Measurements from ENCODE around the gene ABCC1.

The ABCC1 gene

DNA sequence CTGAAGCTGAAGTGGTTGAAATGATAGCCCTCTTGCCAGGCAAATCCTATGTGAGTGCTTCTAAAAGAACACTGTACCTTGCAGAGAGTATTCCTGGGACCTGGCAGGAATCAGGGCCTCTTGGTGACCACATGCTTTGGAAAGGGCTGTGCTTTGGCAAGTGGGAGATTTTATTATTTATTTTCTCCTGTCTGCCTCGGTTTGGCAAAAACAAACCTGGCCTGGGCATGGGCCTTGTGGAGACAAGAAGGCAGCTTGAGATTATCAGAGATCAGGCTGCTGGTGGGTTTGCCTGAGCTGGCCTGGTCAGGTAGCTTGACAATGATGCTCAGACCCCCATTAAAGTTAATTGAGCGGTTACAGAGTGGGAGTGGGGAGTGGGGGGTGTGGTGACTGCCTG, 24.6 kb downstream of the ABCC1 start:
- DNase-seq (ENCODE audit: low read depth), result no peak
- TF ChIP-seq, protein P1, sequence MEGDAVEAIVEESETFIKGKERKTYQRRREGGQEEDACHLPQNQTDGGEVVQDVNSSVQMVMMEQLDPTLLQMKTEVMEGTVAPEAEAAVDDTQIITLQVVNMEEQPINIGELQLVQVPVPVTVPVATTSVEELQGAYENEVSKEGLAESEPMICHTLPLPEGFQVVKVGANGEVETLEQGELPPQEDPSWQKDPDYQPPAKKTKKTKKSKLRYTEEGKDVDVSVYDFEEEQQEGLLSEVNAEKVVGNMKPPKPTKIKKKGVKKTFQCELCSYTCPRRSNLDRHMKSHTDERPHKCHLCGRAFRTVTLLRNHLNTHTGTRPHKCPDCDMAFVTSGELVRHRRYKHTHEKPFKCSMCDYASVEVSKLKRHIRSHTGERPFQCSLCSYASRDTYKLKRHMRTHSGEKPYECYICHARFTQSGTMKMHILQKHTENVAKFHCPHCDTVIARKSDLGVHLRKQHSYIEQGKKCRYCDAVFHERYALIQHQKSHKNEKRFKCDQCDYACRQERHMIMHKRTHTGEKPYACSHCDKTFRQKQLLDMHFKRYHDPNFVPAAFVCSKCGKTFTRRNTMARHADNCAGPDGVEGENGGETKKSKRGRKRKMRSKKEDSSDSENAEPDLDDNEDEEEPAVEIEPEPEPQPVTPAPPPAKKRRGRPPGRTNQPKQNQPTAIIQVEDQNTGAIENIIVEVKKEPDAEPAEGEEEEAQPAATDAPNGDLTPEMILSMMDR (IDR thresholded peaks at IDR 0.05; ENCODE audit: control insufficient read depth, insufficient read depth, low read depth, low read length, missing control alignments), result no peak
- no peak overlapping the region for H3K4me3 ChIP-seq (ENCODE audit: control insufficient read depth, low read depth, low read length)

DNA sequence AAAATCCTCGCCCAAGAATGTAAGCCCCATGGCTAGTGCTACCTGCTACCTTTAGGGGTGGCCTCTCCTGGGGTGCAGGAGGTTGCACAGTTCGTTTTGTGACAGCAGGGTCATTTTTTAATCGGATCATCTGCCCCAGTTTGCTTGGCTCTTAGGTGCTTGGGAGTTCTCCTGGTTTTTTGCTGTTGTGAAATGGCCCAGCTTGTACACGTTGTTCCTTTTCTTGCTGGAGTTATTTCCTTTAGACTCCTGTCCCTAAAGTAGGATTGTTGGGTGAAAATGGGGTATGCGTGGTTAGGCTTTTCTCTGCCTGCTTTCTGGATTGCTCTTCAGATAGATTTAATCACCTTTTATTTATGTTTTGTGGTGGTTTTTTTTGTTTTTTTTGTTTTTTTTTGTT, 25.8 kb downstream of the ABCC1 start:
- no peak for DNase-seq (ENCODE audit: low read depth)
- TF ChIP-seq, protein P1 (IDR thresholded peaks at IDR 0.05; ENCODE audit: control insufficient read depth, insufficient read depth, low read depth, low read length, missing control alignments), result no peak
- H3K4me3 ChIP-seq (ENCODE audit: control insufficient read depth, low read depth, low read length), result no peak overlapping the region

DNA sequence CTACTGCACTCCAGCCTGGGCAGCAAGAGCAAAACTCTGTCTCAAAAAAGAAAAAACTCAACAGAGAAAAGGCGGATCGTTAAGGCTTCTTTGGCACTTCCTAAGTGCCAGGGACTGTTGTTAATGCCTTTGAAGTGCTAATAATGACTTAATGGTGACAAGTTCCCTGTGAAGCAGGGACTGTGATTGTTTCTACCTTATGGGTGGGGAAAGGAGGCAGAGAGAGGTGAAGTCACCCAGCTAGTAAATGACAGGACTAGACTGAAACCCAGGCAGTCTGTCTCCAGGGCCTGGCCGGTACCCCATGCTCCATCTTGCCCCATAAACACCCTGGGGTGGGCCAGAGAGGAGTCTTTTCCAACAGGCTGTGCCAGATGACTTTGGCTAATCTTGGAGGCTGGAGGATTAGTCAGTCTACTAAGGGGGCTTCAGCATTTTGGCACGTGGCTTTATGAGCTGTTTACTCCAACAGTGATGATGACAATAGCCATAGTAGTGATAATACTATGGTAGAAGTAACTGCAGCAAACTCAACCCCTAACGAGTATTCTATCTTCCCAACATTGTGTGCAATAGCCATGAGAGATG, 26.9 kb downstream of the ABCC1 start:
- TF ChIP-seq, protein P1 (IDR thresholded peaks at IDR 0.05; ENCODE audit: control insufficient read depth, insufficient read depth, low read depth, low read length, missing control alignments), result no peak
- DNase-seq (ENCODE audit: low read depth), result no peak
- H3K4me3 ChIP-seq (ENCODE audit: control insufficient read depth, low read depth, low read length), result no peak overlapping the region

DNA sequence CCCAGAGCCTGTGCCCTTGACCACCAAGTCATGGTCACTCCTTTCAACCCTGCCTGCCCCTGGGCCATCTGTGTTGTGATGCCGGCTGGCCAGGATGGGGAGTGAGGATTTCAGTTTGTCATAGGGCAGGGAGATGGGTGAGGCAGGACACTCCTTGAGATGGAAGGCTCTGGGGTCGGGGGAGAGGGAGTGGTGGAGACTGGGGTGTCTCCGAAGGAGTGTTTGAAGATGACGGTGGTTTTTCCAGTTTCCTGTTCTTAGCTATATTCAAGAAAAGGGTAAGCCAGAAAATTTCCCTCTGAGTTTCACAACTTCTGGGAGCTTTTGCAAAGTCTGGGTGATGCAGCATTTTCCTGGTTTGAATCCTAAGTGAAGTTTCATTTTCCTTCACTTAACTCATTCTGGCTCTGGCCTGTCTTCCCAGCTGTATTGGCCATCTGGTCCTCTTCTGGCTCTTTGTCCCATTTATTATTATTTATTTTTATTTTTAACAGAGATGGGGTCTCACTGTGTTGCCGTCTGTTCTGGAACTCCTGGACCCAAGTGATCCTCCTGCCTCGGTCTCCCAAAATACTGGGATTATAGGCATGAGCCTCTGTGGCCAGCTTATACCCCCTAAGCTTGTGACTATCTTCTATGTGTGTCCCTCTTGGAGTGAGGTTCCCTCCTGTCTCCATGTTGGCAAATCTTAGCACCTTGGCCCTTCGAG, 27.7 kb downstream of the ABCC1 start:
- TF ChIP-seq, protein P1 (IDR thresholded peaks at IDR 0.05; ENCODE audit: control insufficient read depth, insufficient read depth, low read depth, low read length, missing control alignments), result no peak
- peak; percentile 84 for DNase-seq (ENCODE audit: low read depth)
- H3K4me3 ChIP-seq (ENCODE audit: control insufficient read depth, low read depth, low read length), result no peak overlapping the region

DNA sequence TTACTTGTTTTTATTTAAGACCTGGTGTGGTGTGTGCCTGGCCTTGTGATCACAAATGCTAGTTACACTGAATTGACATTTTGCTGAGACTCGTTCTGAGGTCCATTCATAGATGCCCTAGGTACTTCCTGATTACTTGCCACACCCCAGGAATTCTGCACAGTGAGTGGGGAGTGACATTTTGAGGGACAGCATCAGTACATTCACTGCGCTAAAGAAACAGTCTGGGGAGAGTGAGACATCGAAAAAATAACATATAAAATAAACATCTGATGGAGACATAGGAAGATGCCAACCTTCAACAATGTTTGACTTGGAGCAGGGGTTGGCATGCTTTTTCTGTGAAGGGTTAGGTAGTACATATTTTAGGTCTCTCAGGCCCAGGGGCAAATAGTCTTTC, 30.4 kb downstream of the ABCC1 start:
- H3K4me3 ChIP-seq (ENCODE audit: control insufficient read depth, low read depth, low read length), result no peak overlapping the region
- TF ChIP-seq, protein P1 (IDR thresholded peaks at IDR 0.05; ENCODE audit: control insufficient read depth, insufficient read depth, low read depth, low read length, missing control alignments), result no peak
- DNase-seq (ENCODE audit: low read depth), result no peak

DNA sequence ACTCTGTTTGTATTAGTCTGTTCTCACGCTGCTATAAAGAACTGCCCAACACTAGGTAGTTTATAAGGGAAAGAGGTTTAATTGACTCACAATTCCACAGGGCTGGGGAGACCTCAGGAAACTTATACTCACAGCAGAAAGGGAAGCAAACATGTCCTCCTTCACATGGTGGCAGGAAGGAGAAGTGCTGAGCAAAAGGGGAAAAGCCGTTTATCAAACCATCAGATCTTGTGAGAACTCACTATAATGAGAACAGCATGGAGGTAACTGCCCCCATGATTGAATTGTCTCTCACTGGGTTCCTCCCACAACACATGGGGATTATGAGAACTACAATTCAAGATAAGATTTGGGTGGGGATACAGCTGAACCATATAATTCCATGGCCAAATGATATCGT, 30.9 kb downstream of the ABCC1 start:
- no peak for DNase-seq (ENCODE audit: low read depth)
- H3K4me3 ChIP-seq (ENCODE audit: control insufficient read depth, low read depth, low read length), result no peak overlapping the region
- TF ChIP-seq, protein P1 (IDR thresholded peaks at IDR 0.05; ENCODE audit: control insufficient read depth, insufficient read depth, low read depth, low read length, missing control alignments), result no peak
